Measurements from ENCODE around the gene C6orf136. TPM values are rescaled to one million over a fixed set of nuclear protein-coding genes. Genes with fewer than 3 reads are reported as not detected.

C6orf136 gene
- total RNA-seq, 1 experiment from 2014 or later, result 30.8 TPM

- DNase-seq (ENCODE audit: low read depth, low spot score), result no peak
- intact Hi-C loops (cut with micrococcal nuclease; ENCODE audit: unreplicated experiment) (no loop called here), in situ Hi-C loops (cut with HindIII; ENCODE audit: low pct_unique_long_range_greater_than_20kb, low sequenced_read_pairs) (no loop called here)
- Histone ChIP-seq H3K27me3 (ENCODE audit: control insufficient read depth, insufficient read depth, low read length) (no peaks in the 10 kb centered on the region), H3K9me3 (ENCODE audit: control insufficient read depth, insufficient read depth, low read depth, low read length) (no peaks in the 10 kb centered on the region), H3K27ac (ENCODE audit: low read length) (peak overlapping the region; percentile 15; the same call in 1 of the 2 replicates), H3K36me3 (ENCODE audit: control insufficient read depth, insufficient read depth, low read length) (peaks cover 26% of the 10 kb centered on the region), H3K4me1 (ENCODE audit: control insufficient read depth, insufficient read depth, low read length) (peaks cover 7% of the 10 kb centered on the region), H3K4me3 (ENCODE audit: low read depth in 2 of 2, low read length in 2 of 2) (no peak overlapping the region)
- TF ChIP-seq TCF7L2 (IDR thresholded peaks at IDR 0.05; ENCODE audit: low read depth, low read length) (no peak), REST (IDR thresholded peaks at IDR 0.05; ENCODE audit: insufficient read depth in 1 of 2, low read depth in 2 of 2, low read length in 1 of 2) (no peak), SIN3A (IDR thresholded peaks at IDR 0.05; ENCODE audit: borderline replicate concordance, insufficient read depth, low read depth, low read length) (no peak)
- ChIA-PET CTCF (no interaction called here), POLR2A (no interaction called here)
- BruUV-seq (replicated peaks), result no TSS peak
- no peak for ATAC-seq
These were observed 27.4 kb upstream of the C6orf136 start for GRCh38 chr6:30619561-30619960.

GRCh38 chr6:30625511-30625910 is 21.4 kb upstream of the C6orf136 start:
- BruUV-seq (replicated peaks), result no TSS peak
- in situ Hi-C loops (cut with HindIII; ENCODE audit: low pct_unique_long_range_greater_than_20kb, low sequenced_read_pairs), result no loop called here

More at GRCh38 chr6:30625511-30625910, 21.4 kb upstream of the C6orf136 start:
- Histone ChIP-seq H3K36me3 (ENCODE audit: control insufficient read depth, insufficient read depth, low read length) (peaks cover 11% of the 10 kb centered on the region), H3K4me3 (ENCODE audit: low read depth in 2 of 2, low read length in 2 of 2) (no peak overlapping the region), H3K27ac (ENCODE audit: low read length) (no peak overlapping the region), H3K27me3 (ENCODE audit: control insufficient read depth, insufficient read depth, low read length) (no peaks in the 10 kb centered on the region), H3K9me3 (ENCODE audit: control insufficient read depth, insufficient read depth, low read depth, low read length) (no peaks in the 10 kb centered on the region), H3K4me1 (ENCODE audit: control insufficient read depth, insufficient read depth, low read length) (0 out of 2 replicates have a peak, but pooled peaks cover 2% of the 10 kb centered on the region)
- TF ChIP-seq REST (IDR thresholded peaks at IDR 0.05; ENCODE audit: insufficient read depth in 1 of 2, low read depth in 2 of 2, low read length in 1 of 2), result no peak
- DNase-seq (ENCODE audit: low read depth, low spot score) (no peak), ATAC-seq (no peak)
- CTCF ChIA-PET, result no interaction called here
- POLR2A ChIA-PET, result interaction anchor here (0.6 kb wide), 1 partner anchor 11 kb away, joined by 5 read pairs; no protein-coding TSS in a partner anchor
- intact Hi-C loops (cut with micrococcal nuclease; ENCODE audit: unreplicated experiment), result no loop called here
